ENCODE results near the gene EID1. TPM values are rescaled to one million over a fixed set of nuclear protein-coding genes. Genes with fewer than 3 reads are reported as not detected.

EID1 gene
- total and polyA plus RNA-seq, 2 donors (not counting 1 experiment from before 2014, with no cell fraction given), result 184 to 287 TPM

DNA sequence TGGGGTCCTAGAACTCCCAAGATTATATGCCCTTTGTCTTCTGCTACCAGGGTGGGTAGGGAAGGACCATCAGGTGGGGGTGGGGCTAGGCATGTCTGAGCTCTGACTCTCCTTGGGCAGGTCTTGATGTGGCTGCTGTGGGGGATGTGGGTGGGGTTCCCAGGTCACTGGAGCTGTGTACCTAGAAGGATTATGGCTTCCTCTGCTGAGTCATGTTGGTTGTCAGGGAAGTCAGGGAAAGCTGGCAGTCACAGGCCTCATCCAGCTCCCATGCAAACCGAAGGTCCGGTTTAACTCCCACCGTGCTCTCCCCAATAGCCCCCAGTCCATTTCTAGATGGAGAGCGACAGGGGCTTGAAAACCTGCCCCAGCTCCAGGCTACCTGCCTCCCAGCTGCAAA lies 35.2 kb downstream of the EID1 start:
- peak in 1 of 2 donors; percentile 8 for DNase-seq (ENCODE audit: low read depth in 2 of 2)
- no peak overlapping the region for H3K4me2 ChIP-seq (ENCODE audit: extremely low read depth, insufficient read depth, low read length)
- no peak overlapping the region for H2AFZ ChIP-seq (ENCODE audit: low read length)

DNA sequence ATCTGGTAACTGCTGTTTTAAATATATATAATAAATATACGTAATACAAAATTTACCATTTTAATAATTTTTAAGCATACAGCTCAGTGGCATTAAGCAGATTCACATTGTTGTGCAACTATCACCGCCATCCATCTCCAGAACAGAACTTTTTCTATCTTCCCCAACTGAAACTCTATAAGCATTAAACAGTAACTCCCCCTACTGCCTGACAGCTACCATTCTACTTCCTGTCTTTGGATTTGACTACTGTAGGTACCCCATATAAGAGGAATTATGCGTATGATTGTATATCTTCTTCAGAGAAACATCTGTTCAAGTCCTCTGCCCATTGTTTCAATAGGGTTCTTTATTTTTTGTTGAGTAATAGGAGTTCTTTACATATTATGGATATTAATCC lies 36.8 kb downstream of the EID1 start:
- Histone ChIP-seq H3K27me3 (ENCODE audit: control insufficient read depth, insufficient read depth, low read length) (no peaks in the 10 kb centered on the region), H3K4me1 (ENCODE audit: control insufficient read depth, extremely low read depth, insufficient read depth, low read length) (no peaks in the 10 kb centered on the region), H2AFZ (ENCODE audit: low read length) (no peak overlapping the region), H3K9ac (ENCODE audit: insufficient read depth, low read length) (no peak overlapping the region), H3K4me3 (replicated peaks in 1 of 4; ENCODE audit: control extremely low read depth in 1 of 4, insufficient read depth in 1 of 4, low read depth in 3 of 4, low read length in 4 of 4) (no peak overlapping the region), H3K79me2 (ENCODE audit: control insufficient read depth, insufficient read depth, low read length) (no peaks in the 10 kb centered on the region), H4K20me1 (ENCODE audit: control insufficient read depth, extremely low read depth, insufficient read depth, low read length) (no peaks in the 10 kb centered on the region), H3K27ac (ENCODE audit: insufficient read depth, low read length) (no peak overlapping the region), H3K9me3 (ENCODE audit: control insufficient read depth, insufficient read depth, low read depth, low read length) (no peaks in the 10 kb centered on the region), H3K4me2 (ENCODE audit: extremely low read depth, insufficient read depth, low read length) (no peak overlapping the region), H3K36me3 (ENCODE audit: control insufficient read depth, insufficient read depth, low read length) (no peaks in the 10 kb centered on the region)
- TF ChIP-seq EZH2 (IDR thresholded peaks at IDR 0.05; ENCODE audit: low read length, missing control alignments), result no peak
- TF ChIP-seq, protein P1, sequence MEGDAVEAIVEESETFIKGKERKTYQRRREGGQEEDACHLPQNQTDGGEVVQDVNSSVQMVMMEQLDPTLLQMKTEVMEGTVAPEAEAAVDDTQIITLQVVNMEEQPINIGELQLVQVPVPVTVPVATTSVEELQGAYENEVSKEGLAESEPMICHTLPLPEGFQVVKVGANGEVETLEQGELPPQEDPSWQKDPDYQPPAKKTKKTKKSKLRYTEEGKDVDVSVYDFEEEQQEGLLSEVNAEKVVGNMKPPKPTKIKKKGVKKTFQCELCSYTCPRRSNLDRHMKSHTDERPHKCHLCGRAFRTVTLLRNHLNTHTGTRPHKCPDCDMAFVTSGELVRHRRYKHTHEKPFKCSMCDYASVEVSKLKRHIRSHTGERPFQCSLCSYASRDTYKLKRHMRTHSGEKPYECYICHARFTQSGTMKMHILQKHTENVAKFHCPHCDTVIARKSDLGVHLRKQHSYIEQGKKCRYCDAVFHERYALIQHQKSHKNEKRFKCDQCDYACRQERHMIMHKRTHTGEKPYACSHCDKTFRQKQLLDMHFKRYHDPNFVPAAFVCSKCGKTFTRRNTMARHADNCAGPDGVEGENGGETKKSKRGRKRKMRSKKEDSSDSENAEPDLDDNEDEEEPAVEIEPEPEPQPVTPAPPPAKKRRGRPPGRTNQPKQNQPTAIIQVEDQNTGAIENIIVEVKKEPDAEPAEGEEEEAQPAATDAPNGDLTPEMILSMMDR (conservative IDR thresholded peaks at IDR 0.05 in 1 of 2, IDR thresholded peaks at IDR 0.05 in 1 of 2; ENCODE audit: low read depth in 1 of 2, low read length in 2 of 2), result no peak
- no peak for DNase-seq (ENCODE audit: low read depth in 2 of 2)

More for the DNA sequence above, 35.2 kb downstream of the EID1 start:
- H3K4me1 ChIP-seq (ENCODE audit: control insufficient read depth, extremely low read depth, insufficient read depth, low read length), result no peaks in the 10 kb centered on the region
- no peaks in the 10 kb centered on the region for H3K9me3 ChIP-seq (ENCODE audit: control insufficient read depth, insufficient read depth, low read depth, low read length)
- no peaks in the 10 kb centered on the region for H3K36me3 ChIP-seq (ENCODE audit: control insufficient read depth, insufficient read depth, low read length)
- H3K9ac ChIP-seq (ENCODE audit: insufficient read depth, low read length), result no peak overlapping the region
- no peak for TF ChIP-seq EZH2 (IDR thresholded peaks at IDR 0.05; ENCODE audit: low read length, missing control alignments)
- TF ChIP-seq, protein P1 (conservative IDR thresholded peaks at IDR 0.05 in 1 of 2, IDR thresholded peaks at IDR 0.05 in 1 of 2; ENCODE audit: low read depth in 1 of 2, low read length in 2 of 2), result no peak
- no peak overlapping the region for H3K4me3 ChIP-seq (replicated peaks in 1 of 4; ENCODE audit: control extremely low read depth in 1 of 4, insufficient read depth in 1 of 4, low read depth in 3 of 4, low read length in 4 of 4)
- no peaks in the 10 kb centered on the region for H3K27me3 ChIP-seq (ENCODE audit: control insufficient read depth, insufficient read depth, low read length)
- no peaks in the 10 kb centered on the region for H4K20me1 ChIP-seq (ENCODE audit: control insufficient read depth, extremely low read depth, insufficient read depth, low read length)
- H3K27ac ChIP-seq (ENCODE audit: insufficient read depth, low read length), result no peak overlapping the region
- H3K79me2 ChIP-seq (ENCODE audit: control insufficient read depth, insufficient read depth, low read length), result no peaks in the 10 kb centered on the region

- H3K4me2 ChIP-seq (ENCODE audit: extremely low read depth, insufficient read depth, low read length), result no peak overlapping the region
- H3K9ac ChIP-seq (ENCODE audit: insufficient read depth, low read length), result no peak overlapping the region
- no peaks in the 10 kb centered on the region for H3K27me3 ChIP-seq (ENCODE audit: control insufficient read depth, insufficient read depth, low read length)
- no peak overlapping the region for H2AFZ ChIP-seq (ENCODE audit: low read length)
- no peak overlapping the region for H3K4me3 ChIP-seq (replicated peaks in 1 of 4; ENCODE audit: control extremely low read depth in 1 of 4, insufficient read depth in 1 of 4, low read depth in 3 of 4, low read length in 4 of 4)
- H3K9me3 ChIP-seq (ENCODE audit: control insufficient read depth, insufficient read depth, low read depth, low read length), result no peaks in the 10 kb centered on the region
- H3K4me1 ChIP-seq (ENCODE audit: control insufficient read depth, extremely low read depth, insufficient read depth, low read length), result no peaks in the 10 kb centered on the region
- no peaks in the 10 kb centered on the region for H3K79me2 ChIP-seq (ENCODE audit: control insufficient read depth, insufficient read depth, low read length)
- no peaks in the 10 kb centered on the region for H4K20me1 ChIP-seq (ENCODE audit: control insufficient read depth, extremely low read depth, insufficient read depth, low read length)
- no peaks in the 10 kb centered on the region for H3K36me3 ChIP-seq (ENCODE audit: control insufficient read depth, insufficient read depth, low read length)
- TF ChIP-seq, protein P1 (conservative IDR thresholded peaks at IDR 0.05 in 1 of 2, IDR thresholded peaks at IDR 0.05 in 1 of 2; ENCODE audit: low read depth in 1 of 2, low read length in 2 of 2), result no peak
- TF ChIP-seq EZH2 (IDR thresholded peaks at IDR 0.05; ENCODE audit: low read length, missing control alignments), result no peak
- no peak for DNase-seq (ENCODE audit: low read depth in 2 of 2)
- no peak overlapping the region for H3K27ac ChIP-seq (ENCODE audit: insufficient read depth, low read length)
Observed at GRCh38 chr15:48915861-48916260, 37.9 kb downstream of the EID1 start.

All from fibroblast of lung (primary cell).